DOHH2 (cell line): ENCODE results near the gene CEP350.

Experiments used
- EZH2phosphoT487 ChIP-seq: fragments of 200-600 bp; sonication (generic); IDR thresholded peaks from 2 replicates; pipeline ENCODE4 v1.6.1; 2017; ENCODE audit warnings: borderline replicate concordance, mild to moderate bottlenecking, antibody characterized with exemption, low read length, moderate library complexity, mixed read lengths
- TF ChIP-seq, protein P1 (sequence below): fragments of 200-600 bp; sonication (generic); IDR thresholded peaks from one replicate; pipeline ENCODE4 v1.5.1; 2014; ENCODE audit warnings: antibody characterized with exemption, mild to moderate bottlenecking, low read depth, low read length; ENCODE audit not compliant: poor library complexity, severe bottlenecking

DNA sequence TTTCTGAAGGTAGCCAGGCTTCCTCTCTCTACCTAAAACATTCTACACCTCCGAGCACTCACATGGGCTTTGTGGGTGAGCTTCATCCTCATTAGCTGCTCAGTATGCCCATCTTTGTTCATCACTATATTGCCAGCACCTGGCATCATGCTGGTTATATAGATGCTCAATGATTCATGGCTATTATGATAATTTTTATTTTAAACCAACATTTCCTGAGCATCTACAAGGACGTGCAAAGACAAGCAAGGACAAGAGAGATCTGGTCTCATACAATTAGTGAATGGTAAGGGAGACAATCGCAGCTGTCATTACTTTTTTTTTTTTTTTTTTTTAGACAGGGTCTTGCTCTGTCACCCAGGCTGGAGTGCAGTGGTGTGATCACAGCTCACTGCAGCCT lies 188.7 kb downstream of the CEP350 start:
- TF ChIP-seq, protein P1, sequence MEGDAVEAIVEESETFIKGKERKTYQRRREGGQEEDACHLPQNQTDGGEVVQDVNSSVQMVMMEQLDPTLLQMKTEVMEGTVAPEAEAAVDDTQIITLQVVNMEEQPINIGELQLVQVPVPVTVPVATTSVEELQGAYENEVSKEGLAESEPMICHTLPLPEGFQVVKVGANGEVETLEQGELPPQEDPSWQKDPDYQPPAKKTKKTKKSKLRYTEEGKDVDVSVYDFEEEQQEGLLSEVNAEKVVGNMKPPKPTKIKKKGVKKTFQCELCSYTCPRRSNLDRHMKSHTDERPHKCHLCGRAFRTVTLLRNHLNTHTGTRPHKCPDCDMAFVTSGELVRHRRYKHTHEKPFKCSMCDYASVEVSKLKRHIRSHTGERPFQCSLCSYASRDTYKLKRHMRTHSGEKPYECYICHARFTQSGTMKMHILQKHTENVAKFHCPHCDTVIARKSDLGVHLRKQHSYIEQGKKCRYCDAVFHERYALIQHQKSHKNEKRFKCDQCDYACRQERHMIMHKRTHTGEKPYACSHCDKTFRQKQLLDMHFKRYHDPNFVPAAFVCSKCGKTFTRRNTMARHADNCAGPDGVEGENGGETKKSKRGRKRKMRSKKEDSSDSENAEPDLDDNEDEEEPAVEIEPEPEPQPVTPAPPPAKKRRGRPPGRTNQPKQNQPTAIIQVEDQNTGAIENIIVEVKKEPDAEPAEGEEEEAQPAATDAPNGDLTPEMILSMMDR = no peak
- no peak for TF ChIP-seq EZH2phosphoT487
